NCI-H446 (cell line): ENCODE data around the gene LAMA2.

Source experiments
- DNase-seq, 2 experiments: peaks; one replicate each; lab custom pipeline; 2025; lab: John Stamatoyannopoulos, UW

LAMA2 gene

GRCh38 chr6:129215246-129215645 is 332.3 kb downstream of the LAMA2 start:
- DNase-seq, result no peak

GRCh38 chr6:129215916-129216520 is 333.1 kb downstream of the LAMA2 start:
- no peak for DNase-seq

GRCh38 chr6:129217701-129218100 is 334.8 kb downstream of the LAMA2 start:
- DNase-seq, result no peak

GRCh38 chr6:129233458-129234134 is 350.7 kb downstream of the LAMA2 start:
- DNase-seq, result no peak

DNA sequence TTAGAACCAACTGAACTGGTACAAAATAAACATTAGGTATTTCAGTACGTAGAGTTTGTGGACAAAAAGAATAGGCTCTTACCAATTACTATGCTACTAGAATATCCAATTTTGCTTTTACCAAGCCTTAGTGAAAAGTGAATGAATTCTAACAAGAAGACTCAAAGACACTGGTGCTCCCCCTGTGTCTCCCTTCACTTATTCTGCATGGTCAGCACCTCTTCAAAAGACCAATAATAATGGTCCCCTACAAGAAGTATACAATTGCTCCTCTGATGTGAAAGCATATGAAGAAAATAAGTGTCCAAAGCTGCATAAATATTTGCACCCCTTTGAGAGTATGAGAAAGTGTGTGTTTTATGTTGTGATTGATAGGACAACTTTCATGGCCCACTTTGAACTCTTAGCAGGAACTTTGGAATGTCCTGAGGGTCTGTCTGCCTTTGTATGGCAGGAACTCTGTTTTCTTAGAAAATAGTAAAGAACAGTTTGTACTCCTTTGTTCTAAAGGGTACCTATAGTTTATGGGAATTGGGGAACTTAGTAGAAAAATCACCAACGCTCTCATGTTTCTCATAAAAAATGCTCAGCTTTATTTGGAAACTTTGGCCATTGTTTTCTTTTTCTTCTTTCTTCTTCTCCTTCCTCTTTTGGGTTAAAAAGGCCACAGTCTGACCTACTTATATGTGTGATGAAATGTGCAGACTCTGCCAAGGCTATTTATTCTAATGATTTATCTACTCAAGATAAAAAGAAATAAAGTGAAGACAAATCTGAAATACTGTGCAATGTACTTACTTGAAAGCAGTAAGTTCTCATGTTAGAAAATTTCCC is 352.4 kb downstream of the LAMA2 start:
- DNase-seq, result no peak

- no peak for DNase-seq
Observed at GRCh38 chr6:129236001-129236517, 353.1 kb downstream of the LAMA2 start.

GRCh38 chr6:129238991-129239390 is 356.1 kb downstream of the LAMA2 start:
- DNase-seq, result no peak

GRCh38 chr6:129239825-129240491 is 357.0 kb downstream of the LAMA2 start:
- no peak for DNase-seq

DNA sequence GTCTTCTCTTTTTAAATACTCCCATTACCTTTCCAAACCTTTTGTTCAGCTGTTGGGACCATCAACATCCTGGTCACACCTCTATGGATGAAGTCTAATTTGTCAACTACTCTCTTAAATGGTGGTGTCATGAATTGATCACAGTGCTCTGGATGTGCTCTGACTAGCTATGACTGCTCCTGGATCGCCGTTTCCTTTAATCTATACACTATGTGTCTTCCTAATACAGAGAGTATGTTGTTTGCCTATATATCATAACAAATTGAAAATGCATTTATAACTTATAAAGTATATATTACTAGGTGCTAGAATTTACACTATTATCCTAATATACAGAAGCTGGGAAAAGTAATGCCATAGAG is 357.5 kb downstream of the LAMA2 start:
- no peak for DNase-seq

DNA sequence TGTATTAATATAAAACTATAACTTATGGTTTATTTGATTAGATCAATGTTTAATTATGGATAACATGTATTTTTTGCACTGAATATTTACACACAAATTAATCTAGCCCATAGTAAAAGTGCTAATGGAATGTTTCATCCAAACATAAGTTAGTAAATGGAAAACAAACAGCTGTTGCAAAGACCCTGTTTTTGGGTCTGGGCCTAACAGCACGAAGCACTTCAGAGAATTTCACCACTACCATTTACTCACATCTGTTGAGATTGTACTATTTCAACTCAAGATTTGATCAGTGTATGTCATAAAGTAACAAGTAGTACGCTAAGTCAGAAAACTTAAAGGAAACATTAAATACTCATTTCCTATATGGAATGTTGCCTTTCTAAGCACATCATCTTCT is 359.6 kb downstream of the LAMA2 start:
- DNase-seq, result no peak

DNA sequence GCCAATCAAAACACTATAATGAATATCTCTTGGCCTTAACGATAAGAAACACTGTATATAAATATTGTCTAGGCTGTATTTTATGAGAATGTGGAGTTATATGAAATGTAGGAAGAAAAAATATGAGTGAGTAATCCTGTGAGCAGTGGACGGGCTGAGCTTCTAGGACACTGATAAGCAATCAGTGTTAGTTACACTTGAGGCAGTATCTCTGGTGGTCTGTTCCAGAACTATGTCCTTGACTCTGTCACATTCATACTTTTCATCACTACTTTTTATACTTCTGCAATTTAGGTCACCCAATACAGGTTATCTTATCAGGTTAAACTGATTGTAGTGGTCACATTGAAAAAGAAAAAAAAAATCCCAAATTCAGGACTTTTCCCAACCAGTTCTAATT is 360.4 kb downstream of the LAMA2 start:
- DNase-seq, result no peak

- DNase-seq, result no peak
Observed at GRCh38 chr6:129248946-129249345, 366.0 kb downstream of the LAMA2 start.

DNA sequence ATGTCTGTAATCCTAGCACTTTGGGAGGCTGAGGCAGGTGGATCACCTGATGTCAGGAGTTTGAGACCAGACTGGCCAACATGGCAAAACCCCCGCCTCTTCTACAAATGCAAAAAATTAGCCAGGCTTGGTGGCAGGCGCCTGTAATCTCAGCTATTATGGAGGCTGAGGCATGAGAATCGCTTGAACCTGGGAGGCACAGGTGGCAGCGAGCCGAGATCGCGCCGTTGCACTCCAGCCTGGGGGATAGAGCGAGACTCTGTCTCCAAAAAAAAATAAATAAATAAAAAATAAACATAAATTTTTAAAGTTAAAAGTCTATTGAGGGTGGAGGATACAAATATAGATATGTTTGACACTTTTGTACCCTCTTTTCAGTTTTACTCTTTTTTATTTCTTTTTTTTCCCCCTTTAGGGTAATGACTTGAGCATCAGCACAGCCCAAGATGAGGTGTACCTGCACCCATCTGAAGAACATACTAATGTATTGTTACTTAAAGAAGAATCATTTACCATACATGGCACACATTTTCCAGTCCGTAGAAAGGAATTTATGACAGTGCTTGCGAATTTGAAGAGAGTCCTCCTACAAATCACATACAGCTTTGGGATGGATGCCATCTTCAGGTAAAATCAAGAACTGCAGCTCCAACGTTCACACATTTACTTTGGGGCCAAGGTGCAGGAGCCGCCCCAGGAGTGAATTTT is 368.9 kb downstream of the LAMA2 start:
- peak; percentile 43 to 71 for DNase-seq

GRCh38 chr6:129252377-129253071 is 369.6 kb downstream of the LAMA2 start:
- no peak for DNase-seq

GRCh38 chr6:129253242-129253641 is 370.3 kb downstream of the LAMA2 start:
- DNase-seq, result no peak

DNA sequence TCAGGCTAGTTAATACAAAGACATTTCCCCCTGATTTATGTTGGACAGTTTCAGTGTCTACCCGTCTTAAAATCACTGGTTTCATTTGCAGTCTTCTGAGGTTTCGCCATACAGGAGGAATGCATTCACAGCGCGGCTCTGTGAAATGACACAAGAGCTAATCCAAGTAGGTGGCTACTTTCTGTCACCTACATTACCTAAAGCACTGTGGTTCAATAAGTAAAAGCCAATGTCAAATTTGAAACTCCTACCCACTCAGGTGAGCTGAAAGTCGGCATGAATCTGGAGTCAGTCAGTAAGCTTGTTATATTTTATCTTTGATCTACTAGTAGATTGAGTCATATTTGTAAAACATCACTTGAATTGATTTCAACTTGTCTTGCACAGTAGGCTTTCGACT is 370.8 kb downstream of the LAMA2 start:
- DNase-seq, result no peak

GRCh38 chr6:129257196-129257595 is 374.3 kb downstream of the LAMA2 start:
- no peak for DNase-seq

DNA sequence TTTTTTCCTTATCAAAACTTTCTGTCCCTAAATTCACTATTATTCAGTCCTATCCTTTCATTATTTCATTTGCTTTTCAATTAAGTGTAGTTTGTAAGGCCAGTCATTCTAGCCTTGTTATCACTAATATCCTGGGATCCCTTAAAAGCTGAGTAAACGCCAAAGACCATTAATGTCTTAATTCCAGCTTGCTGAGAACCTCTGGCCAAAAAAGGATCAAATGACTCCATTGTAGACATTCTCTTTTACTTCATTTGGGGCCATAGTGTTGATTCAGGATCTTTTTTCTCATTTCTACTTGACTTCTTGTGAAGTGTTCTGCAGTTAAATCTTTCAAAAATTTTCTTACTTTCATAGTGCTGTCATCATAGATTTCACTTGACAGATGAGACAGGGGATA is 379.7 kb downstream of the LAMA2 start:
- DNase-seq, result no peak

GRCh38 chr6:129263176-129263575 is 380.2 kb downstream of the LAMA2 start:
- DNase-seq, result no peak

- DNase-seq, result no peak
Observed at GRCh38 chr6:129264480-129265045, 381.6 kb downstream of the LAMA2 start.

DNA sequence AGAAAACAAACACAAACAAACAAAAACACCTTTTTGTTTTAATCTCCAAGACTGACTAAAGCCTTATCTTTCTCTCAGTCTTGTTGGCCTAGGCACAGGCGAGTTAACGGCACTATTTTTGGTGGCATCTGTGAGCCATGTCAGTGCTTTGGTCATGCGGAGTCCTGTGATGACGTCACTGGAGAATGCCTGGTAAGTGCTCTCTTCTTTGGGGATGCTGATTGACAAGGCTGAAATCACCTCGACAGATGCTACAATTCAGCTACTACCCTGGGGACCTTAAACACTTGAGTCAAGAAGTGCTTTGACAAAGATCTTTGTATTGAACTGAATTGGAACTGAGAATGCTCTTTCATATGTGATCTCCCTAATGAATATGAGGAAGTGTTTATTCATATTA is 384.1 kb downstream of the LAMA2 start:
- peak in 1 of 2 experiments; percentile 12 for DNase-seq
